GM21367 (cell line): ENCODE results near the gene PDHX.
"Not testable (repeated sequence)": the region's sequence is repeated elsewhere in the genome, so short reads cannot be mapped to it uniquely, and the experiment has no call there.

Source experiments
- ATAC-seq: cut with Tn5 transposase; IDR thresholded peaks from one replicate; pipeline ENCODE4 v1.9.1; 2021; ENCODE audit not compliant: unreplicated experiment

The PDHX gene

DNA sequence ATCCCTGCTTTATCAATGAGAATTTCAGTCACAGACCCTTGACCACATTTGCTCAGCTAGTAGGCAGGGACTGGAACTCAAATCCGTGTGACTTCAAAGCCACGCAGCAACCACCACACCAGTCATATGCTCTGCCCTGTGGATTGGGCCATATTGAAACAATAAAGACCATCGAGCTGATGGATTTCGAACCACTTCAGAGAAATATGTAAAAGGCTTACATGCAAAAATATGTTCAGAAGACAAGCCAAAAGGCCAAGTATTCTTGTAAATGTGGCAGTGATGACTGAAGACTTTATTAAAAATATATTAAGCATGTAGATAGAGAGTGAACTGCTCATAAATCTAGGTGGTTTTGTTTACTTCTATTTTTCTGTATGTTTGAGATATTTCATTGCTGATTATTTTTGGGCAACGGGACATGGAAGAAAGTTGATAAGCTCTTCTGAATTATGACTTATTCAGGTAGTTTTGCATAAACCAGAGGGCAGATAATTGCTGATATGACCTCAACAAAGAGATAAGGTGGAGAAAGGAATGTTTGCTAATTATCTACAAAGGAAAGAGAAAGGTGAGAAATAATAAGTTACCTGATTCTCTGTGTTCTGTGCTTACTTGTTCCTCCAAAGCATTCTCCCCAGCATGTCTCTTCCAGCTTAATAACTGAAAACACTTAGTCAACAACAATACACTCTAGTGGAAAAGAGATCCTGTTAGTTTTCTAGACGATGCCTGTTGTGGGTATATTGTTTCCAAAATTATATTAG lies 99.4 kb downstream of the PDHX start:
- ATAC-seq: no peak

DNA sequence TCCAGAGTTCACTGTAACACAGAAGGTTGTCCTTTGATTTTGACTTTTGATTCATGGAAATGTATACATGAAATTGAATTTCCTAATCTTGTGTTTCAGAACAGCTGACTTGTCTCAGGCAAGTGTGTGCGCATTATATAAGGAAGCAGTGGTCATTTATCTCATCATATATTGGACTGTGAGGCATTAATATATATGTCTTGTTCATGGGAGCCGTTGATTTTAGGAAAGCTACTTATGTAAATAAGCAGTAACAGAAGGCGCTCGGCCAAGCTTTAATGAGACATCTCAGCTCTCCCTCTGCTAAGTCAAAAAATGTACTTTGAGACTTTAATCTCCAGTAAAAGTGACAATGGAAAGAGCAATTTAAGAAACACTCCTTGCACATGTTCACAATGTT lies 100.5 kb downstream of the PDHX start:
- ATAC-seq: no peak

DNA sequence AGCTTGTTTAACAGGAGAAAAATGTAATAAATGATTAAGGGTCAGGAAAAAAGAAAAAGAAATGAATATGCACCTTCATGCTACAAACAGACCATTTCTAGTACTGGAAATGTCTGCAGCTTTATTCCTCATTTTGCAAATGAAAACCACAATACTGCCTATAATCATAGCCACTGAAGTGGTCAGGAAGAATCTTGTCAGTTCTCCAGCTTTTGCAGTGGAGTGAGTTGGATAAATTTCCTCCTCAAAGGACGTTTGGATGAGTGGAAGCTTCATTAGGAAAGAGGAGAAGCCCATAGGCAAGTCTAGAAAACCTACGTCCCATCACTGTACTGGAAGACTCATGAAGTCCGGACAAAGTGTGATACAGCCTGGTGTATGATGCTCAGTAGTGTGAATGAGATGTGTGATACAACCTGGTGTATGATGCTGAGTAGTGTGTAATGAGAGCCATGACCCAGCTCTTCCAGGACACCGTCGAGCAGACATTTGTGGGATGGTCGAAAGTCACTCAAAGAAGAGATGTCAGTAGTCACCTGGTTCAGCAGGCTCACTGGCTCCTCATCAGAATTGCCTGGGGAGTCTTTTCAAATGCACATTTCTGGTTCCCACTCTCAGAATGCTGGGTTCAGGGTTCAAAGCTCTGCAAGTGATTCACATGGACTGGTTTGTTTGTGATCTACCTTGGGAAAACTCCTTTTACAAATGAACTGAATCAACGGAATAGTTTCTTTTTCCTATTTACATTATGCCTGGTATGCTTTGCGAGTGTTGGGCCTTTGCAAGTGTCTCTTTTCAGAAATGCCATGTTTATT lies 101.3 kb downstream of the PDHX start:
- no peak for ATAC-seq

DNA sequence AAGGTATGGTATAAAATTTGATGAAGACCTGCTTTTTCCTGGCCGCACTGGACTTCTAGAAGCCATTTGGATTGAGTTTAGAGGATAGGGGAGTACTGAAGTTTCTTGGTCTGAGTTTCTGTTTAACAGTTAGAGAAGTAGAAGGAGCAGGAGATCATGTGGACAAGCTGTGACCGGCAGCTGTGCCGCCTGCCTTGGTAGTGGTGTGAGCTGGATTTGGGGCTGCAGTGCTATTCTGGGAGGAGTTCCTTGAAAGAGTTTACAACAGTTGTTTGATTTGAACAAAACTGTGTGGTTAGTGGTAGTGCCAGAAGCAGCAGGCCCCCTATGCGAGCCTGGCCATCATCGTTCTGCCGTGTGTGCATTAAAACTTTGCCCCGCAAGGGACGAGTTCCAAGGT lies 105.2 kb downstream of the PDHX start:
- no peak for ATAC-seq

DNA sequence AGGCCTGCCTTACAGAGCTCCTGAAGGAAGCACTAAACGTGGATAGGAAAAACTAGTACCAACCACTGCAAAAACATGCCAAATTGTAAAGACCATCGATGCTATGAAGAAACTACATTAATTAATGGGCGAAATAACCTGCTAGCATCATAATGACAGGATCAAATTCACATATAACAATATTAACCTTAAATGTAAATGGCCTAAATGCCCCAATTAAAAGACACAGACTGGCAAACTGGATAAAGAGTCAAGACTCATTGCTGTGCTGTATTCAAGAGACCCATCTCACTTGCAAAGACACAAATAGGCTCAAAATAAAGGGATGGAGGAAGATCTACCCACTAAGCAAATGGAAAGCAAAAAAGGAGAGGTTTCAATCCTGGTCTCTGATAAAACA lies 107.5 kb downstream of the PDHX start:
- not testable (repeated sequence) for ATAC-seq

DNA sequence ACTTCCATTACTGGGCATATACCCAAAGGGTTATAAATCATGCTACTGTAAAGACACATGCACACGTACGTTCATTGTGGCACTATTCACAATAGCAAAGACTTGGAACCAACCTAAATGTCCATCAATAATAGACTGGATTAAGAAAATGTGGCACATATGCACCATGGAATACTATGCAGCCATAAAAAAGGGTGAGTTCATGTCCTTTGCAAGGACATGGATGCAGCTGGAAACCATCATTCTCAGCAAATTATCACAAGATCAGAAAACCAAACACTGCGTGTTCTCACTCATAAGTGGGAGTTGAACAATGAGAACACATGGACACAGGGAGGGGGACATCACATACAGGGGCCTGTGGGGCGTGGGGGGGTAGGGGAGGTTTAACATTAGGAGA lies 111.6 kb downstream of the PDHX start:
- not testable (repeated sequence) for ATAC-seq

DNA sequence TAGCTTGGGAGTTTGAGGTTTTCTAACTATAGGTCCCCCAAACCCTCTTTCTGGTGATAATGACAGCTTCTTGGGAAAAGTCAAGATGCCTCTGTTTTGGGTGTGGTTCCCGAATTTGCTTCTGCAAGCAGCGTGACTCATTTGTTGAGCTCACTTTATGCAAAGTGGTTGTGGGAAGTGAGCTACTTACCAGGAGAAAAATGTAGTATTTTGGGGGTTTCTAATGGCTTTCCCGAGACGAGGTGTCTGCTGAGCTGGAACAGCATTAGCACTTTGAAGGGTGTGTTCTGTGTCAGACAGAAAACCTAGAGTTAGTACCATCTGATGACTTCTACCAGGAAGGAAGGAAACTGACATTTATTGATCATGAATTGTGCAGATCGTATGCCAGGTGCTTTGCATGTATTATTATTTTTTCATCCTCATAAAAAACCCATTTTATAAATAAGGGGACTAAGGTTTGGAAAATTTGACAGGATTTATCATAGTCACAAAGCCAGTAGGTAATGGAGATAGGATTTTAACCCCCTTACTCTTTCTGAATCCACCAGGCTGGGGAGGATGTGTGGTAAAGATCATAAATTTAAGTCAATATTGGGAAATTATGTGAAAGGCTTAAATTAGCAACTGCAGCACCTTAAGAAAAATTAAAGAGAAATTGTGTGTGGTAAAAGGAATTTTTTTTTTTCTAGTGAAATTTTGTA lies 113.7 kb downstream of the PDHX start:
- peak; percentile 62 for ATAC-seq

DNA sequence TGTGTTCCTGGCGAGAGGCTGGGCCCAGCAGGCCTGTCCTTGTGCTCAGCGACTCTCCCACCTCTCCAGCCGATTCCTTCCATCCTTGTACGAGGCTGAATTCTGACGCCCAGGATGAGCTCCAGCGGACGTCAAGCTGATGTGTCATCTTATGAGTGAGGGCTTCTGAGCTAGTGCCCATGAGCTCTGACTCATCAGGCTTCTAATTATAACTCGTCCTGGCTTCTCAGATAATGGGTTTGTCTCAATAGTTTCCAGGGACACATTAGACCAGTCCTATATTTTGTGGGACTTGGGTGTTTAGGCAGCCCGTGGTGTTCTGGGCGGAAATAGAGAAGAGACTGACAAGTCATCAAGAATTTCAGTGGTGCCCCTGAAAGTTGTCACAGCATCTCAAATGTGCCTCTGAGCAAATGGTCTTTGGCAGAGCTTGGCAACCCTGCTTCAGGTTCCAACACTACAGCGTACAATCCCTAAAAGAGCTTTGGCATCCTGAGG lies 114.3 kb downstream of the PDHX start:
- ATAC-seq: no peak

DNA sequence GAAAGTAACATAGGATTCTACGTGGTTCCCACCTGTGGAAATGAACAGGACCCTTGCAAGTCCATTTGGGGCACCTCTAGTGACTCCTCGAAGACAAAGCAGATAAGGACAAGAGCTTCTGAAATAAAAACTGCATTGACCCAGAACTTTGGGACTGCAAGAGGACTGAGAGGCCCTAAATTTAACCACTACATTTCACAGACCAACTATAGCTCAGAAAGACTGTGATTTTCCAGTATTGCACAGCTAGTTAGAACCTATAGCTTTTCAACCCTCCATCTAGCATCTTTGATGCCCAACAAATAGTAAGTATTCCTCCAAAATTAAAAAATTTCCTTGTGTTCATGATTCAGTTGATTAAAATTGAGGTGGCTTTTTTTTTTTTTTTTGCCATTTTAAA lies 114.9 kb downstream of the PDHX start:
- no peak for ATAC-seq

DNA sequence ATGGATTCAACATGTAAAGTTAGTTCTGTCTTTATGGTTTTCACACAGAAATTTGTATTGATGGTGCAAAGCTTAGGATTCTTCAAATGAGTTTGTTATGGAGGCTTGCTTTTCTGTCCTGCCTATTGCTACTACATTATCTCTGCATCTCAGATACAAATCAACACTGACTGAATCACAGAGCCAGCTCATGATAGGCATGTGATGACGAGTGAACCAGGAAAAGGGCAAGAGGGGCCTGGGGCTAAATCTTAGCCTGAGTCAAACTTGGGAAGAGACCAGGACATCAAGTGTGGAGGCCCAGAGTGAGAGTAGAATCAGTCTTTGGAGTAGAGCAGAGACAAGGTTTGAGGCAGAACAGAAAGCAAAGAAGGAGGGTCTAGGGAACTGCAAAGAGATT lies 115.4 kb downstream of the PDHX start:
- no peak for ATAC-seq

DNA sequence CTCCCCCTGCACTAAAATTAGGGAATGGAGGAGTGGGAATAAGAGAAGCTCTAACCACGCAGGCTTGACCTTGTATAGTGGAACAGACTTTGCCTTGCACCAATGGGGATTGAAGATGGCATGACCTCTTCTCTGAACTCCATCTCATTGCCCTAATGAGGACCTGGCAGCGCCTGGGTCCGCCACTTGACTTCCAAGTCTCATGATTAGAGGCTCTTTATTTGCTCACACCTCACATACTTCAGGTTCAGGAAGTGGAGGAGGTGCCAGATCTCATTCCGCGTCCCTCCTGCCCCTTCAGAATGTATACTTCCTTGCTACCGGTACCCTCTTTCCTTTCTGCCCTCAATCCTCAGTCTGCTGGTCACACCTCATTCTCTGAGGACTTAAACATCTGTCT lies 116.6 kb downstream of the PDHX start:
- no peak for ATAC-seq

DNA sequence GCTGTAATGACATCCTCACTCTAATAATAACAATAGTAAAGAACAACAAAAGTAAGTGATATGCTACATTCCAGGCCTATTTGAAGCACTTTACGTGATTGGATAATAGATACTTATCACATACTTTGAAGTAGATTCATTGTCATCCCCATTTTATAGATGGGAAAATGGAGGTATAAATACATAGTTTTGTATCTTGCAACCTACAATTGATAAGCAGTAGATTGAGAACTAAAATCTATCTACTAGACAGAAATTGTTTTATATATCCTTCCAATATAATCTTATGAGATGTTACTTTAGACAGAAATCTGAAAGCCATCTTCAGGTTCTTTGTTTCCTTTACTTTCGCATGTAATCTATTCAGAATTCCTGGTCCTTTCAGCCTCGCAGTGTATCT lies 118.0 kb downstream of the PDHX start:
- no peak for ATAC-seq

DNA sequence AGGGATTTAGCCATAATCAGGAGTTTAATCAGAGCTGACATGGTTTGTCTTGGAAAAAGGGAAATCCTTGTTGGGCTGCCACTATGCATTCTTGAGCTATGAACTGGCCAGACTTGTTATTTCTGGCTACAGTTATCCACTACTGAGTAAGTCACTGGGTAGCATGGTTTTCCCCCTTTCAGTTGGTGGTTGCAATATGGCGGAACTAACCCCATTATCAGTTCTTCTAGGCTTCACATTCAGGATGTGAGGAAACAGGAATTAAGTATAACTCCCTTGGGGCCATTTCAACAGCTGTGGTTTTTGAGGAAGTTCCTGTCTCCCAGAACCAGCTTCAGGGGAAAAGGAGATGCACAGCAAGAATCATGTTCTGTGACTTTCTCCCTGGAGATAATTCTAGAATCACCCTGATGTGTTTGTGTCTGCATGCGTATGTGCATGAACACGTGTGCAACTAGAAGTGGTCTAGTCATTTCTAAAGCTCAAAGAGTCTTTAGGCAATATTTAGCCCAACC lies 119.5 kb downstream of the PDHX start:
- ATAC-seq: no peak

DNA sequence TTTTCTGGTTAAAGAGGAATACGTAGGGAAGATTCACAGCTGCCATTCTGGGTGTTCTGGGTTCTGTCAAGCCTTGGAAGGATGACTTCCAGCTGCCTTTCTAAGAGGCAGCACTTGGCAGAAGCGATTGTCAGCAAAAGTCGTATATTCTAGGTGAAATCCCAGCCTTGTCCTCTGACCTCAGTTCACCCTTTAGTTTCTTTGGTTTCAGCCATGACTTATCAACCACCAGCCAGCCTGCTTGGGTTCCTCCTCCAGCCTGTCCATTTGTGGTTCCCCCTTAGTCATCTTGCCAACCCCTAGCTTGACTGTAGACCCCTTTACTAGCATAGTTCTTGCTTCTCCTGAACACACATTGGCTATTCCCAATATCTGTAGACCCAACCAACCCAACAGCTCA lies 120.2 kb downstream of the PDHX start:
- no peak for ATAC-seq

DNA sequence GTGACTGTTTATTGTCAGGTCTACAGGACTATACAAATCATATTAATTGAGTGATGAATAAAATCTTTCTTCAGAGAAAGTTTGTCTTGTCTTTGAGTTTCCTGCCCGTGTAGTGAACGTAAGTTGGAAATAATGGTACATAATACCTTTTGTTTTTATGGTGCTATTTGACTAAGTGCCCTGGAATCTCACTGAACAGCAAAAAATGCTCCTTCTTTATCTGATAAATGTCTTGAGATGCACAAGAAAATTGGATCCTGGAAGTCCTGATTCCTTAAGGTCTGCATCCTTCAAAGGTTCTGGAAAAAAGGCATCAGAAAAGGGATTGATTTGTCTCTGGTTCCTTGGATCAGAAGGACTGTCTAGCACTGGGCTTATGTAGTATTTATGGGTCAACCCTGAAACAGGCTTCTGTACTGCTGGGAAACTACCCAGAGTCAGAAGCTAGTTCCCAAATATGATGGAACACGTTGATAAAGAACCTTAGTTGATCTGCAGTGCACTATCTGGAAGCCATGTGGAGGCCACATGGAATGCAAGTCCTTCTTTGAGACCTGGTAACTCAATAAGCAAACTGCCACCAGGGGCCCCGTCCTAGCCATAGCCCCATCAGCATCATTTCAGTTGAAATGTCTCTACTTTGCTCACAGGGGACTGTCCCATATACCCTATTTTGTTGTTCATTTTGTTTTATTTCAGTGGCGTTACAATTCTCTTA lies 122.0 kb downstream of the PDHX start:
- no peak for ATAC-seq

DNA sequence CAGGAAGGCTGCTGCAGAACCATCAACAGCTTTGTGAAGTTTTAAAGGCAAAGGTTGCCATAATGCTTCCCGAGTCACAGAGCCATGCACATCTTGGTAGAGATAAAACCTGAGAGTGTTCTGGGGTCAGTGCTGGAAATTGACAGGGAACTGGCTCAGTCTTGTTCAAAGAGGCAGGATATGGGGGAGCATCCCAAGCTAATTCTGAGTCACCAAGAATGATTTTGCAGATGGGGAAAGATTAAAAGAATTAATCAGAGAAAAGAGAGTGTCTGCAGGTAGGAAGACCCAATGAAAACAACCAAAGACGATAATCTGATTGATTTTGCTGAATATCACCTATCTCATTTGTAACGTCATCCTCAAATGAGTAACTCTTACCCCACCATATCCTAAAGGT lies 122.7 kb downstream of the PDHX start:
- no peak for ATAC-seq

DNA sequence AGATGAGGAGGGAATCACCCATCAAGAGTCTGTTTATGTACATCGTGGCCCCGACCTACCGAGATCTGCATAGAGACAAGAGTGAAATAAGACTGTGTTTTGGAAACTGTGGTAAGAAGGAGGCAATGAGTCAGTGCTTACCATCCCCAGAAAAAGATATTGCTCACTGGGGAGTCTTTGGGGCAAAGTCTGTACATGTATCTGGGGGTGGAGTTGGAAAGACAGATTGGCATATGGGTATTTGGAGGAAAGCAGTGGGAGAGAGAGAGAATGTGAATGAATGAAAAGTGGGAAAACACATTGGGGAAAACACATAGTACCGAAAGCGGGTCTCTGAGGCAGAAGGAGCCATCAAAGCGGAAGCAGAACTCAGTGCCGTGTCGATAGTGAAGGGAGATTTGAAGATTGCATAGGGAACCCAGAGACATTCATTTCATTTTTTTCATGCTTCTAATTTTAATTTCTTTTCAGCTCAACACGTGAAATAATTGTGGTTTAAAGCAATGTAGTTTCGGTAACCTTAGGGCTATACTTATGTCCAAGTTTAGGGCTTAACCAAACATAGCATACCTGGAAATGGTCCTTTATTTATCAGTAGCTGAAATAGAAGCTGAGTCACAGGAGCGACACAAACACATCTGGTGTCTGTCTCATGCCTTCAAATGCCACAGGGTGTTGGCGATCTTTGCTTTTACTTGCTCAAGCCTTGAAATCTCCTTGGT lies 124.0 kb downstream of the PDHX start:
- peak; percentile 61 for ATAC-seq

DNA sequence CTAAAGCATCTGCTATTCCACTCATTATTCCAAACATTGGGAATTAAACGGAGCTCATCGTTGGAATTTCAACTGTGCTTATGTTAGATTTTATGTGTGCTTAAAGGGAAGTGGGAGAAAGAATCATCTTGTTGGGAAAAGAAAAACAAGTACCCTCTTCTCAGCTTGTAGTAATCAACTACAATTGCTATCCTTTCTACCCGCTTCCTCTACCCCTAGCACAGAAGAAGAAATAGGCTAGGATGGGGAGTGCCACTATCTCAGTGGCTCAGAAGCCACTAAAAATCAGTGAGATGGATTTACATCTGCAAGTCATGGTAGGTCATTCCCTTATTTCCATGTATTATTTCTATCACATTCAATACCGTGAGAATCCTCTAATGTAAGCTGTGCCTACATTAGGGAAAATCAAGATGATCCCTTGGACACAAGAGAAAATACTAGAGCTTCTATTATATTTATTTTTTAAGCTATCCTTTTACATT lies 124.7 kb downstream of the PDHX start:
- no peak for ATAC-seq

DNA sequence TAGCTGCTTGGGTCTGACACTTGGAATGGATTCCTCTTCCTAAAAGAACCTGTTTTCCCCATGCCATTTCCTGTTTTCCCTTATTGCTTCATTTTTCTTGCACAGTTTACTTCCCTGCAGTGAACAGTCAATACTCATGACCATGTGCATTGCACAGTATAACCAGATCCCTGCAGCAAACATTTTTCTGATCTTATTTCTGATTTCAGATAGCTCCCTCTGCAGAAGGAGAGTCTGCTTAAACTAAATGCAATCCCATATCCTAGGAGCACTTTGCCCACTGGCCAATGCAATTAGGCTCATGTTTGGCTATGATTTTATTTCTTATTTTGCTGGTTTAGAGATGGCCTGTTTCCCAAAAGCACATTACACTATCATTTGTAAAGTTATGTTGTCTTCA lies 125.8 kb downstream of the PDHX start:
- ATAC-seq: no peak

DNA sequence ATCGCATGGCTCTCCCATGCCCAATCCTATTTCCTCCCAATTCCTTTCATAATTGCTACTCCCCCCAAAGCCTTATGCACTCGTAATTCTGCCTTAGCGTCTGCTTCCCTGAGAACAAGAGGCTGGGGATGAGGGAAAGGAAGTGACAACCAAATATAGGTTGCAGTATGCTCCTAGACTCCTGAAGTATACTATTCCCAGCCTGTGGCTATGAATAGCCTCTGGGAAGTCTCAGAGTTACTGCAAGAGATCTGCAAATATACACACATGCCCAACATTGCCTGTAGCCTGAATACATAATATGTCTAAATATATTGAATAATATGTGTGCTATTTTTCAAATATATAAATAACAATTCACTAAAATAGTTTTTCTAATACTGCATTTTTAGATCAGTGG lies 126.5 kb downstream of the PDHX start:
- no peak for ATAC-seq
